Measurements from ENCODE around the gene ARPC5.
"Not testable (repeated sequence)": the region's sequence is repeated elsewhere in the genome, so short reads cannot be mapped to it uniquely, and the experiment has no call there.

DNA sequence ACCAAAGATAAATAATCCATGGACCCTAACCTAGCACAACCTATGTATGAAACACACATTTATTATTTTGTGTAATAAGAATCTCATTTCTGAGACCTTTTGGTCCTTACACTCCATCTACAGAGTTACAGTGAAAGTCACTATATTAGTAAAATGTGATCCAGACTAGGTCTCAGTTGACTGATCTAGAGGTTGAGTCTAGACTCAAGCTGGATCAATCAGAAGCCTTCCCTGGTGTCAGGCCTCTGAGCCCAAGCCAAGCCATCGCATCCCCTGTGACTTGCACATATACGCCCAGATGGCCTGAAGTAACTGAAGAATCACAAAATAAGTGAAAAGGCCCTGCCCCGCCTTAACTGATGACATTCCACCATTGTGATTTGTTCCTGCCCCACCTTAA lies 22.6 kb downstream of the ARPC5 start:
- TF ChIP-seq, protein P1, sequence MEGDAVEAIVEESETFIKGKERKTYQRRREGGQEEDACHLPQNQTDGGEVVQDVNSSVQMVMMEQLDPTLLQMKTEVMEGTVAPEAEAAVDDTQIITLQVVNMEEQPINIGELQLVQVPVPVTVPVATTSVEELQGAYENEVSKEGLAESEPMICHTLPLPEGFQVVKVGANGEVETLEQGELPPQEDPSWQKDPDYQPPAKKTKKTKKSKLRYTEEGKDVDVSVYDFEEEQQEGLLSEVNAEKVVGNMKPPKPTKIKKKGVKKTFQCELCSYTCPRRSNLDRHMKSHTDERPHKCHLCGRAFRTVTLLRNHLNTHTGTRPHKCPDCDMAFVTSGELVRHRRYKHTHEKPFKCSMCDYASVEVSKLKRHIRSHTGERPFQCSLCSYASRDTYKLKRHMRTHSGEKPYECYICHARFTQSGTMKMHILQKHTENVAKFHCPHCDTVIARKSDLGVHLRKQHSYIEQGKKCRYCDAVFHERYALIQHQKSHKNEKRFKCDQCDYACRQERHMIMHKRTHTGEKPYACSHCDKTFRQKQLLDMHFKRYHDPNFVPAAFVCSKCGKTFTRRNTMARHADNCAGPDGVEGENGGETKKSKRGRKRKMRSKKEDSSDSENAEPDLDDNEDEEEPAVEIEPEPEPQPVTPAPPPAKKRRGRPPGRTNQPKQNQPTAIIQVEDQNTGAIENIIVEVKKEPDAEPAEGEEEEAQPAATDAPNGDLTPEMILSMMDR (IDR thresholded peaks at IDR 0.05): not testable (repeated sequence)
- not testable (repeated sequence) for TF ChIP-seq POLR2A (IDR thresholded peaks at IDR 0.05)
